Tibial nerve (tissue), 4 donors: Measurements from ENCODE around the gene OMP. TPM values are rescaled to one million over a fixed set of nuclear protein-coding genes. Genes with fewer than 3 reads are reported as not detected.
"Not testable (repeated sequence)": the region's sequence is repeated elsewhere in the genome, so short reads cannot be mapped to it uniquely, and the experiment has no call there.

Experiments used
- DNase-seq, 2 donors: peaks; one replicate each; pipeline ENCODE4 v3.0.0-alpha.2; 2019; ENCODE audit warnings: low spot score in 2 of 2
- H3K27ac ChIP-seq, 4 donors: fragments of 200-600 bp; sonication (generic) in 3 of 4; one replicate each; pipeline ENCODE4 v1.5.1; 2017 to 2019; ENCODE audit warnings: mild to moderate bottlenecking in 1 of 4
- H3K27me3 ChIP-seq, 2 donors: fragments of 200-600 bp; sonication (generic) in 1 of 2; one replicate each; pipeline versions ENCODE4 v1.5.1 to v1.6.0; 2017 to 2019
- H3K36me3 ChIP-seq, 3 donors: fragments of 200-600 bp; sonication (generic); one replicate each; pipeline ENCODE4 v1.5.1; 2018 to 2019
- H3K4me1 ChIP-seq, 4 donors: fragments of 200-600 bp; sonication (generic) in 3 of 4; one replicate each; pipeline ENCODE4 v1.5.1; 2017 to 2019
- H3K4me3 ChIP-seq, 4 donors: fragments of 200-600 bp; sonication (generic) in 3 of 4; one replicate each; pipeline ENCODE4 v1.5.1; 2017 to 2019; ENCODE audit warnings: mild to moderate bottlenecking in 1 of 4, moderate library complexity in 1 of 4
- H3K9me3 ChIP-seq, 4 donors: fragments of 200-600 bp; sonication (generic) in 3 of 4; one replicate each; pipeline ENCODE4 v1.5.1; 2017 to 2019
- EP300 ChIP-seq, 2 donors: sonication (generic); formaldehyde crosslinking; IDR thresholded peaks; one replicate each; pipeline ENCODE4 v1.6.1; 2017; ENCODE audit warnings: antibody characterized with exemption in 2 of 2, mild to moderate bottlenecking in 1 of 2
- POLR2A ChIP-seq, 2 donors: fragments of 450-650 bp; IDR thresholded peaks; one replicate each; pipeline ENCODE4 v1.6.1; 2017; ENCODE audit warnings: antibody characterized with exemption in 2 of 2, mild to moderate bottlenecking in 2 of 2, moderate library complexity in 2 of 2
- WGBS, 2 donors: methylation state at CpG; one replicate each; pipeline ENCODE4 v1.1.5; 2018; 5-methylcytosine and 5-hydroxymethylcytosine counted together
- total RNA-seq, 4 donors: library from RNA; depleted of rRNA; stranded (reverse); fragments of >200 nt; gene quantifications; one replicate each; pipeline ENCODE4 v1.1.0, GENCODE V29; 2016
- TF ChIP-seq, protein P1 (sequence below), 5 experiments: fragments of 200-600 bp in 3 of 5; fragments of 450-650 bp in 2 of 5; sonication (generic) in 3 of 5; IDR thresholded peaks; one replicate each; pipeline ENCODE4 v1.5.1; 2016 to 2019; ENCODE audit warnings: antibody characterized with exemption in 5 of 5, mild to moderate bottlenecking in 3 of 5, moderate library complexity in 2 of 5

OMP gene
- total RNA-seq, 4 donors from 2014 or later = 9.9 TPM; not detected in 3

DNA sequence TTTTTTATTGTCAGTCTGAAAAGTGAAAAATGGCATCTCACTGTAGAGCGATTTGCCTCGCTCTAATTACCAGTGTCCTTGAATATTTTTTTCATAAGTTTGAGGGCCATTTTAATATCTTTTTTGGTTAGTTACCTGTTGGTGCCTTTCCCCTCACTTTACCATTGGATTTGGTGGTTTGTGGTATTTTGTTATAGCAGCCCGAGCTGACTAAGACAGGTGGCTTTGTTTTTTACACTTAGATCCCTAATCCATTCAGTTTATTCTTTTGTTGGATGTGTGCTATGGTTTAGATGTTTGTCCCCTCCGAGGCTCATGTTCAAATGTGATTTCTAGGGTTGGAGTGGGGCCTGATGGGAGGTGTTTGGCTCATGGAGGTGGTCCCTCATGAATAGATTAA is 42.4 kb upstream of the OMP start:
- Histone ChIP-seq H3K27ac (no peak overlapping the region), H3K4me1 (no peaks in the 10 kb centered on the region)
- WGBS, 2 donors = 81 to 86% methylated on average over 4 of the region's 4 CpGs

DNA sequence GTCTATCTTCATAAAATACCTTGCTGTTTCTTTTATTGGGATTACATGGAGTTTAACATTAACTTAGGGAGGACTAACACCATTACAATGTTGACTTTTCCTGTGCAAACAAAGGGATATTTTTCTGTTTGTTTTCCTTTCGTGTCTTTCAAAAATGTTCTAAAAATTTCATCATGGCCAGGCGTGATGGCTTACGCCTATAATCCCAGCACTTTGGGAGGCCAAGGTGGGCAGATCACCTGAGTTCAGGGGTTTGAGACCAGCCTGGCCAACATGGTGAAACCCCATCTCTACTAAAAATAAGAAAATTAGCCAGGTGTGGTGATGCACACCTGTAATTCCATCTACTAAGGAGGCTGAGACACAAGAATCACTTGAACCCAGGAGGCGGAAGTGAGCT is 41.4 kb upstream of the OMP start:
- WGBS, 2 donors = 78 to 88% methylated on average over 4 of the region's 4 CpGs
- H3K4me1 ChIP-seq = not testable (repeated sequence)

More for the DNA sequence above, 42.4 kb upstream of the OMP start:
- Histone ChIP-seq H3K4me3 (no peak overlapping the region), H3K36me3 (no peaks in the 10 kb centered on the region), H3K27me3 (no peaks in the 10 kb centered on the region), H3K9me3 (peaks cover 0 to 16% (median 0%) of the 10 kb centered on the region in 4 donors)
- no peak for DNase-seq
- TF ChIP-seq, protein P1, sequence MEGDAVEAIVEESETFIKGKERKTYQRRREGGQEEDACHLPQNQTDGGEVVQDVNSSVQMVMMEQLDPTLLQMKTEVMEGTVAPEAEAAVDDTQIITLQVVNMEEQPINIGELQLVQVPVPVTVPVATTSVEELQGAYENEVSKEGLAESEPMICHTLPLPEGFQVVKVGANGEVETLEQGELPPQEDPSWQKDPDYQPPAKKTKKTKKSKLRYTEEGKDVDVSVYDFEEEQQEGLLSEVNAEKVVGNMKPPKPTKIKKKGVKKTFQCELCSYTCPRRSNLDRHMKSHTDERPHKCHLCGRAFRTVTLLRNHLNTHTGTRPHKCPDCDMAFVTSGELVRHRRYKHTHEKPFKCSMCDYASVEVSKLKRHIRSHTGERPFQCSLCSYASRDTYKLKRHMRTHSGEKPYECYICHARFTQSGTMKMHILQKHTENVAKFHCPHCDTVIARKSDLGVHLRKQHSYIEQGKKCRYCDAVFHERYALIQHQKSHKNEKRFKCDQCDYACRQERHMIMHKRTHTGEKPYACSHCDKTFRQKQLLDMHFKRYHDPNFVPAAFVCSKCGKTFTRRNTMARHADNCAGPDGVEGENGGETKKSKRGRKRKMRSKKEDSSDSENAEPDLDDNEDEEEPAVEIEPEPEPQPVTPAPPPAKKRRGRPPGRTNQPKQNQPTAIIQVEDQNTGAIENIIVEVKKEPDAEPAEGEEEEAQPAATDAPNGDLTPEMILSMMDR (IDR thresholded peaks at IDR 0.05) = no peak
- TF ChIP-seq EP300 (IDR thresholded peaks at IDR 0.05) (no peak), POLR2A (IDR thresholded peaks at IDR 0.05) (no peak)

DNA sequence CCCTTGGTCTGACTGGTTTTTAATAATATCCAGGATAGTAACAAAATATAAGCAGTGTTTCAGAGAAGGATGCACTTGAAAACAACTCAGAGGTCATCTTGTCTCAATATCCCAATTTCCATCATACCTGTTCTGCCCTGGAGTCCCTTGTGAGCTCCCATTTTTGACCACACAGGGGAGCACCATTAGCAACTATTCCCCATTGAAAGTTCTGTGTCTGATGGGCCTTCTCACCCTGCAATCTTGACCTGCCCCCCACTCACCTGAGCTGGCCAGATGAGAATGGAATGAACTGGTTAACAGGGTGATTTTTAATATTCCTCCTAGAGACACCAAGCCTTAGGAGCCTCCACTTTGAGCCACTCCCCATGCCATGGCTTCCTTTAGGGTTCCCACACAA is 39.7 kb upstream of the OMP start:
- Histone ChIP-seq H3K9me3 (no peaks in the 10 kb centered on the region), H3K27me3 (no peaks in the 10 kb centered on the region), H3K4me3 (no peak overlapping the region), H3K27ac (no peak overlapping the region), H3K4me1 (peaks cover 0 to 17% (median 2%) of the 10 kb centered on the region in 4 donors), H3K36me3 (no peaks in the 10 kb centered on the region)
- no peak for DNase-seq
- TF ChIP-seq, protein P1 (IDR thresholded peaks at IDR 0.05) = no peak
- TF ChIP-seq EP300 (IDR thresholded peaks at IDR 0.05) = no peak
- no peak for TF ChIP-seq POLR2A (IDR thresholded peaks at IDR 0.05)

More for the DNA sequence above, 41.4 kb upstream of the OMP start:
- not testable (repeated sequence) for H3K4me3 ChIP-seq, H3K27ac ChIP-seq, H3K36me3 ChIP-seq, DNase-seq, H3K27me3 ChIP-seq
- peaks cover 0 to 14% (median 0%) of the 10 kb centered on the region in 4 donors for H3K9me3 ChIP-seq

DNA sequence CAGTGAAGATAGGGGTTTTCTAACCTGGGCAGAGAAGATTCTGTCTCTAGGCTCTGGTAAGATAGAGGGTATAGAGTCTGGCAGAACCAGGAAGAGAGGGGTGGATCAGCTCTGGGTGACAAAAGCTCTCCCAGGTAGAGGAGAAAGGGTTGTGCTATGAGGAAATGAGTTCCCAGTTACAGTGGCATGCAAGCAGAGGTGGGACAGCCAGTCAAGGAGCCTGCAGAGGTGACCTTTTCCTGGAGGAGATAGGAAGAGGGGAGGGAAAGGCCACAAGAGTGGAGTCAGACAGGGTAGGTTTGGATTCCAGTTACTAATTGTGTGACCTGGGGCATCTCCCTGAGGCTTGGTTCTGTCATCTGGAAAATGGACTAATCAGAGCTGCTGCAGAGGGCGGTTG is 39.2 kb upstream of the OMP start:
- no peaks in the 10 kb centered on the region for H3K27me3 ChIP-seq
- no peaks in the 10 kb centered on the region for H3K9me3 ChIP-seq
- peaks cover 0 to 22% (median 4%) of the 10 kb centered on the region in 4 donors for H3K4me1 ChIP-seq
- WGBS, 2 donors = 78 to 100% methylated on average over 1 of the region's 1 CpG
- no peak overlapping the region for H3K27ac ChIP-seq
- no peak overlapping the region for H3K4me3 ChIP-seq
- H3K36me3 ChIP-seq = no peaks in the 10 kb centered on the region
- TF ChIP-seq, protein P1 (IDR thresholded peaks at IDR 0.05) = no peak
- TF ChIP-seq EP300 (IDR thresholded peaks at IDR 0.05) (no peak), POLR2A (IDR thresholded peaks at IDR 0.05) (no peak)
- DNase-seq = no peak

DNA sequence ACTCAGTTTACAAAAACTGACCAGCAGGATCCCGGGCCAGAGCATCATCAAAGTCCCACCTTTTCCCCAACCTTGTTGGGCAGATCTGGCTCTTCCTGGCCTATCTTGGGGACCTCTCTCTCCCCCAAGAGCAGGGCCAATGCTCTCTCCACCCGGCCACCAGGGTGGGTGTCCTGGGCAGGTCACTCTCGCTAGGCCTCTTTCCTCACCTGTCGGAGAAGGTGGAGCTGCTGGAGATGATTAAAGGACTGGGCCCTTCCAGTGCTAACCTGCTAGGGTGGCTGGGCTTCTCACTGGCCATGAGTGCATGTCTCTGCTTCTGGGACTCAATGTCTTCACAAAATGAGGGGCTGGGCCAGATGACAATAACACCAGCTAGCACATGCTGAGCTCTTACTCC is 38.8 kb upstream of the OMP start:
- Histone ChIP-seq H3K9me3 (no peaks in the 10 kb centered on the region), H3K4me3 (no peak overlapping the region), H3K4me1 (peaks cover 0 to 27% (median 4%) of the 10 kb centered on the region in 4 donors), H3K36me3 (no peaks in the 10 kb centered on the region), H3K27me3 (no peaks in the 10 kb centered on the region), H3K27ac (no peak overlapping the region)
- TF ChIP-seq EP300 (IDR thresholded peaks at IDR 0.05) = no peak
- TF ChIP-seq, protein P1 (IDR thresholded peaks at IDR 0.05) = no peak
- TF ChIP-seq POLR2A (IDR thresholded peaks at IDR 0.05) = no peak
- DNase-seq = no peak
- WGBS, 2 donors = 93 to 100% methylated on average over 3 to 4 of the region's 4 CpGs

DNA sequence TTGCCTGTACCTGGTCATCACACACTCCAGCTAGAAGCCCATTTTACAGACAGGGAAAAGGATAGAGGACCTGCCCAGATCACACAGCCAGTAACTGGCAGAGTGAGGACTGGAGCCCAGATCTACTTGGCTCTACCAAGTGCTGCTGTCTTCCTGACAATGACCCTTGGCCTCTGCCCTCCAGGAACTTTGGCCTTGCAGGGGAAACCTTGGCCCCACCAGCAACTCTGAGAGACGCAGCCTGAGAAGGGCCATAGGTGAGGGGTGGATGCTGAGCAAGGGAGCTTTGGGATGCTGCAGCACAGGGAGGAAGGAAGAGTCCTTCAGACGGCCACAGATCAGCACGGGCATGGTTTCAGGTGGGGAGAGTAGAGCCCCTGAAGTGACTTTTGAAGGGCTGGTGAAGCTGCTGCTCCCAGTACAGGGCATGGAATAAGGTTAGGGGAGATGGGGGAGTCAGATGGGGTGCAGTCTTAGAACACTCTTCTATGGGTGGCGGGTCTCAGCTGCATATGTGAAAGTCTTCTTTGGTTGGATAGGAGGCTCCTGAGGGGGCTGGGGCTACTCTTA is 37.9 kb upstream of the OMP start:
- Histone ChIP-seq H3K9me3 (no peaks in the 10 kb centered on the region), H3K27me3 (no peaks in the 10 kb centered on the region), H3K4me1 (peaks cover 0 to 35% (median 4%) of the 10 kb centered on the region in 4 donors), H3K27ac (no peak overlapping the region), H3K36me3 (no peaks in the 10 kb centered on the region), H3K4me3 (no peak overlapping the region)
- DNase-seq = no peak
- TF ChIP-seq, protein P1 (IDR thresholded peaks at IDR 0.05) = no peak
- no peak for TF ChIP-seq POLR2A (IDR thresholded peaks at IDR 0.05)
- TF ChIP-seq EP300 (IDR thresholded peaks at IDR 0.05) = no peak
- WGBS, 2 donors = 91 to 94% methylated on average over 4 of the region's 4 CpGs
